CD4-positive, alpha-beta T cell (primary cell): ENCODE results near the gene SOWAHD. TPM values are rescaled to one million over a fixed set of nuclear protein-coding genes. Genes with fewer than 3 reads are reported as not detected.

Source experiments
- ATAC-seq: fragments of 200-7000 bp; cut with Tn5 transposase; one replicate; pipeline ENCODE4 v1.10.0; 2022; ENCODE audit warnings: mild to moderate bottlenecking; ENCODE audit not compliant: poor library complexity
- CTCF ChIA-PET: fragments of 350-600 bp; sonication (Branson Sonifier 250); formaldehyde crosslinking; loops from one replicate; lab custom pipeline; 2021; ENCODE audit warnings: antibody characterized with exemption, inconsistent platforms; lab: Charles Lee
- POLR2A ChIA-PET: fragments of 350-600 bp; sonication (Branson Sonifier 250); formaldehyde crosslinking; loops from one replicate; lab custom pipeline; 2021; ENCODE audit warnings: antibody characterized with exemption, inconsistent platforms; lab: Charles Lee
- DNase-seq, 14 experiments: peaks; one replicate each; pipeline ENCODE4 v3.0.0-alpha.2; 2013 to 2020; ENCODE audit warnings: mixed read lengths in 2 of 14
- H3K27ac ChIP-seq, 2 donors: one replicate each; pipeline versions ENCODE4 v1.5.1 to v1.7.0; 2013; ENCODE audit warnings: low read length in 2 of 2, low read depth in 1 of 2, mild to moderate bottlenecking in 1 of 2
- H3K27me3 ChIP-seq, 2 experiments: 1 replicate in 1 of 2; 2 replicates in 1 of 2; pipeline versions ENCODE4 v1.6.1 to v1.7.0; 2013; ENCODE audit warnings: low read length in 2 of 2, control low read depth in 1 of 2, mild to moderate bottlenecking in 1 of 2, moderate library complexity in 1 of 2; ENCODE audit not compliant: insufficient read depth in 2 of 2, control insufficient read depth in 1 of 2
- H3K36me3 ChIP-seq: one replicate; pipeline ENCODE4 v1.6.1; 2013; ENCODE audit warnings: low read length, control low read depth; ENCODE audit not compliant: insufficient read depth
- H3K4me1 ChIP-seq: one replicate; pipeline ENCODE4 v1.6.1; 2013; ENCODE audit warnings: low read length, control low read depth; ENCODE audit not compliant: insufficient read depth
- H3K4me3 ChIP-seq: one replicate; pipeline ENCODE4 v1.5.1; 2013; ENCODE audit warnings: mild to moderate bottlenecking, low read length, moderate library complexity
- H3K9me3 ChIP-seq, 2 experiments: 1 replicate in 1 of 2; 2 replicates in 1 of 2; pipeline versions ENCODE4 v1.6.1 to v1.7.0; 2013; ENCODE audit warnings: low read length in 2 of 2, mild to moderate bottlenecking in 2 of 2, control low read depth in 1 of 2, moderate library complexity in 1 of 2; ENCODE audit not compliant: control insufficient read depth in 1 of 2, insufficient read depth in 1 of 2
- H3K27ac Mint-ChIP-seq: one replicate; pipeline ENCODE4 v1.8.0; 2020; ENCODE audit warnings: mixed read lengths
- H3K27me3 Mint-ChIP-seq: one replicate; pipeline ENCODE4 v1.8.0; 2021; ENCODE audit warnings: mixed read lengths
- H3K36me3 Mint-ChIP-seq: one replicate; pipeline ENCODE4 v1.8.0; 2021; ENCODE audit warnings: low read depth, mixed read lengths
- H3K4me1 Mint-ChIP-seq: one replicate; pipeline ENCODE4 v1.8.0; 2021; ENCODE audit warnings: low read depth, mixed read lengths
- H3K4me3 Mint-ChIP-seq: one replicate; pipeline ENCODE4 v1.8.0; 2020; ENCODE audit warnings: mild to moderate bottlenecking, mixed read lengths
- H3K9me3 Mint-ChIP-seq: one replicate; pipeline ENCODE4 v1.8.0; 2020; ENCODE audit warnings: mixed read lengths
- CTCF ChIP-seq: fragments of 200-600 bp; IDR thresholded peaks from one replicate; pipeline ENCODE4 v1.8.0; 2022; ENCODE audit warnings: antibody characterized with exemption, mild to moderate bottlenecking
- intact Hi-C, 2 experiments: fragments of 100-400 bp; cut with DNase I in 1 of 2; cut with micrococcal nuclease in 1 of 2; formaldehyde crosslinking; loops; one replicate each; pipeline versions ENCODE4 v1.15.1 to v1.9.0; 2023 to 2025; cut with DNase I, micrococcal nuclease
- total RNA-seq, 174 experiments: library from RNA in 2 of 174; stranded (reverse) in 2 of 174; gene quantifications; one replicate each; pipeline ENCODE4 v1.2.3 and lab custom pipeline; 2021 to 2026

The SOWAHD gene
- total RNA-seq, 2 experiments from 2014 or later: 0.25 to 0.44 TPM

- CTCF ChIA-PET: no interaction called here
- no peaks in the 10 kb centered on the region for H3K9me3 ChIP-seq
- Mint-ChIP-seq H3K27ac (no peak overlapping the region), H3K9me3 (no peaks in the 10 kb centered on the region), H3K27me3 (no peaks in the 10 kb centered on the region), H3K4me1 (no peaks in the 10 kb centered on the region), H3K36me3 (no peaks in the 10 kb centered on the region), H3K4me3 (no peak overlapping the region)
- POLR2A ChIA-PET: no interaction called here
- DNase-seq (no peak), ATAC-seq (no peak)
- TF ChIP-seq CTCF: no peak
- no peak overlapping the region for H3K27ac ChIP-seq
- H3K36me3 ChIP-seq: no peaks in the 10 kb centered on the region
- no peaks in the 10 kb centered on the region for H3K27me3 ChIP-seq
- intact Hi-C loops: no loop called here
- H3K4me3 ChIP-seq: no peak overlapping the region
- no peaks in the 10 kb centered on the region for H3K4me1 ChIP-seq
Observed at GRCh38 chrX:119809185-119809666, 50.8 kb downstream of the SOWAHD start.

Other genes with a start within 250 kb of the SOWAHD start
- 10 to 100 TPM; 25.1 to 27.0 TPM for gene STEEP1, start 193.2 kb upstream of the SOWAHD start, total RNA-seq
- gene UBE2A, start 184.0 kb upstream of the SOWAHD start, total RNA-seq: 100 to 1,000 TPM in 1 of 2 experiments, 10 to 100 TPM in 1; 88.8 to 101 TPM
- 10 to 100 TPM; 16.4 to 16.5 TPM for gene NKRF, start 152.2 kb upstream of the SOWAHD start, total RNA-seq
- gene SEPTIN6, start 65.4 kb upstream of the SOWAHD start, total RNA-seq: 100 to 1,000 TPM; 132 to 134 TPM
- 1,000 to 10,000 TPM; 3,712 to 3,978 TPM for gene RPL39, start 33.0 kb downstream of the SOWAHD start, total RNA-seq
- gene UPF3B, start 94.4 kb downstream of the SOWAHD start, total RNA-seq: 1 to 10 TPM; 4.7 to 5.7 TPM
- gene RNF113A, start 113.1 kb downstream of the SOWAHD start, total RNA-seq: 10 to 100 TPM; 32.5 to 33.5 TPM
- gene NDUFA1, start 113.2 kb downstream of the SOWAHD start, total RNA-seq: 10 to 100 TPM; 45.4 to 46.2 TPM
- not detected for gene AKAP14, start 137.3 kb downstream of the SOWAHD start, total RNA-seq
- 10 to 100 TPM; 14.5 to 15.6 TPM for gene NKAP, start 185.2 kb downstream of the SOWAHD start, total RNA-seq